Ascending aorta (tissue), 2 donors: Measurements from ENCODE around the gene CNN2. TPM values are rescaled to one million over a fixed set of nuclear protein-coding genes. Genes with fewer than 3 reads are reported as not detected.

Experiments used
- DNase-seq, 2 donors: peaks; one replicate each; pipeline ENCODE4 v3.0.0-alpha.2; 2019; ENCODE audit warnings: low spot score in 2 of 2
- H3K27ac ChIP-seq, 2 donors: fragments of 200-600 bp; sonication (generic); one replicate each; pipeline ENCODE4 v1.5.1; 2016 to 2017; ENCODE audit warnings: mild to moderate bottlenecking in 1 of 2
- H3K27me3 ChIP-seq: fragments of 200-600 bp; sonication (generic); one replicate; pipeline ENCODE4 v1.5.1; 2017
- H3K36me3 ChIP-seq, 2 donors: fragments of 200-600 bp; sonication (generic); one replicate each; pipeline ENCODE4 v1.5.1; 2016
- H3K4me1 ChIP-seq, 2 donors: fragments of 200-600 bp; sonication (generic); one replicate each; pipeline ENCODE4 v1.5.1; 2016 to 2017; ENCODE audit warnings: mild to moderate bottlenecking in 1 of 2
- H3K4me3 ChIP-seq, 2 donors: fragments of 200-600 bp; sonication (generic); one replicate each; pipeline ENCODE4 v1.5.1; 2016 to 2017; ENCODE audit warnings: mild to moderate bottlenecking in 1 of 2
- H3K9me3 ChIP-seq, 2 donors: fragments of 200-600 bp; sonication (generic); one replicate each; pipeline ENCODE4 v1.5.1; 2016
- CTCF ChIP-seq, 3 experiments: fragments of 200-600 bp in 2 of 3; fragments of 450-650 bp in 1 of 3; sonication (generic) in 2 of 3; IDR thresholded peaks; one replicate each; pipeline ENCODE4 v1.5.1; 2016 to 2019; ENCODE audit warnings: antibody characterized with exemption in 3 of 3, mild to moderate bottlenecking in 1 of 3, moderate library complexity in 1 of 3
- intact Hi-C: fragments of 100-400 bp; cut with DNase I; formaldehyde crosslinking; loops from one replicate; pipeline ENCODE4 v1.15.1; 2023
- total RNA-seq: library from RNA; depleted of rRNA; stranded (reverse); fragments of >200 nt; gene quantifications from one replicate; pipeline ENCODE4 v1.1.0, GENCODE V29; 2016

CNN2 gene
- total RNA-seq, 1 donor from 2014 or later: 79.1 TPM

GRCh38 chr19:1073956-1074517 is 47.6 kb downstream of the CNN2 start:
- intact Hi-C loops: no loop called here
- no peaks in the 10 kb centered on the region for H3K9me3 ChIP-seq
- peaks cover 0 to 5% of the 10 kb centered on the region in 2 donors for H3K4me1 ChIP-seq
- H3K36me3 ChIP-seq: no peaks in the 10 kb centered on the region
- DNase-seq: no peak
- no peak for TF ChIP-seq CTCF (IDR thresholded peaks at IDR 0.05)
- H3K27ac ChIP-seq: no peak overlapping the region
- H3K4me3 ChIP-seq: no peak overlapping the region
- H3K27me3 ChIP-seq: peaks cover 4% of the 10 kb centered on the region

- Histone ChIP-seq H3K9me3 (no peaks in the 10 kb centered on the region), H3K27ac (no peak overlapping the region), H3K36me3 (no peaks in the 10 kb centered on the region), H3K27me3 (peaks cover 3% of the 10 kb centered on the region), H3K4me3 (no peak overlapping the region), H3K4me1 (peaks cover 0 to 5% of the 10 kb centered on the region in 2 donors)
- intact Hi-C loops: no loop called here
- TF ChIP-seq CTCF (IDR thresholded peaks at IDR 0.05): no peak
- DNase-seq: peak in 1 of 2 donors; percentile 83
These were observed 48.3 kb downstream of the CNN2 start for GRCh38 chr19:1074544-1075283.

- Histone ChIP-seq H3K4me3 (no peak overlapping the region), H3K27me3 (no peaks in the 10 kb centered on the region), H3K27ac (no peak overlapping the region), H3K4me1 (no peaks in the 10 kb centered on the region), H3K9me3 (no peaks in the 10 kb centered on the region), H3K36me3 (no peaks in the 10 kb centered on the region)
- DNase-seq: no peak
- intact Hi-C loops: no loop called here
- TF ChIP-seq CTCF (IDR thresholded peaks at IDR 0.05): no peak
These were observed 49.6 kb downstream of the CNN2 start for GRCh38 chr19:1076046-1076386.

GRCh38 chr19:1076951-1077350 is 50.5 kb downstream of the CNN2 start:
- TF ChIP-seq CTCF (IDR thresholded peaks at IDR 0.05): no peak
- Histone ChIP-seq H3K27me3 (no peaks in the 10 kb centered on the region), H3K9me3 (no peaks in the 10 kb centered on the region), H3K36me3 (no peaks in the 10 kb centered on the region), H3K27ac (no peak overlapping the region), H3K4me1 (no peaks in the 10 kb centered on the region), H3K4me3 (no peak overlapping the region)
- DNase-seq: peak; percentile 44 to 79
- intact Hi-C loops: no loop called here

GRCh38 chr19:1079566-1080111 is 53.2 kb downstream of the CNN2 start:
- Histone ChIP-seq H3K27me3 (no peaks in the 10 kb centered on the region), H3K27ac (no peak overlapping the region), H3K4me1 (no peaks in the 10 kb centered on the region), H3K9me3 (no peaks in the 10 kb centered on the region), H3K36me3 (no peaks in the 10 kb centered on the region), H3K4me3 (no peak overlapping the region)
- intact Hi-C loops: no loop called here
- DNase-seq: no peak
- no peak for TF ChIP-seq CTCF (IDR thresholded peaks at IDR 0.05)
